GM23248 (cell line): Measurements from ENCODE around the gene ENTREP1. TPM values are rescaled to one million over a fixed set of nuclear protein-coding genes. Genes with fewer than 3 reads are reported as not detected.
A peak's percentile ranks its signal among the peaks of the same experiment; 100 is the strongest.

Experiments used
- DNase-seq: peaks from one replicate; pipeline ENCODE4 v3.0.0-alpha.2; 2015
- H2AFZ ChIP-seq: fragments of 200-600 bp; sonication (generic); 2 replicates; pipeline ENCODE4 v1.6.1; 2016; ENCODE audit warnings: antibody characterized with exemption
- H3F3A ChIP-seq: fragments of 200-600 bp; sonication (generic); 2 replicates; pipeline ENCODE4 v1.6.1; 2016; ENCODE audit warnings: mild to moderate bottlenecking, antibody characterized with exemption, mixed run types; ENCODE audit not compliant: insufficient read depth
- H3K27ac ChIP-seq: fragments of 200-600 bp; sonication (generic); 2 replicates; pipeline ENCODE4 v1.5.1; 2016; ENCODE audit warnings: mild to moderate bottlenecking
- H3K27me3 ChIP-seq: fragments of 200-600 bp; sonication (generic); replicated peaks from 2 replicates; pipeline ENCODE4 v1.6.1; 2016; ENCODE audit warnings: mild to moderate bottlenecking; ENCODE audit not compliant: insufficient read depth
- H3K36me3 ChIP-seq: fragments of 200-600 bp; sonication (generic); 2 replicates; pipeline ENCODE4 v1.6.1; 2016; ENCODE audit warnings: low read depth, mild to moderate bottlenecking
- H3K4me1 ChIP-seq: fragments of 200-600 bp; sonication (generic); 2 replicates; pipeline ENCODE4 v1.6.1; 2016; ENCODE audit warnings: mild to moderate bottlenecking; ENCODE audit not compliant: insufficient read depth
- H3K4me2 ChIP-seq: fragments of 200-600 bp; sonication (generic); one replicate; pipeline ENCODE4 v1.6.1; 2016; ENCODE audit warnings: mild to moderate bottlenecking; ENCODE audit not compliant: unreplicated experiment
- H3K4me3 ChIP-seq: fragments of 200-600 bp; sonication (generic); 2 replicates; pipeline ENCODE4 v1.5.1; 2016; ENCODE audit warnings: mild to moderate bottlenecking
- H3K79me2 ChIP-seq: fragments of 200-600 bp; sonication (generic); 2 replicates; pipeline ENCODE4 v1.6.1; 2016; ENCODE audit warnings: mild to moderate bottlenecking; ENCODE audit not compliant: insufficient read depth
- H3K9ac ChIP-seq: fragments of 200-600 bp; sonication (generic); 2 replicates; pipeline ENCODE4 v1.6.1; 2016; ENCODE audit warnings: mild to moderate bottlenecking
- H3K9me2 ChIP-seq: fragments of 200-600 bp; sonication (generic); 2 replicates; pipeline ENCODE4 v1.6.1; 2016; ENCODE audit warnings: mixed run types, mild to moderate bottlenecking, moderate library complexity; ENCODE audit not compliant: insufficient read depth
- H3K9me3 ChIP-seq: fragments of 200-600 bp; sonication (generic); one replicate; pipeline ENCODE4 v1.6.1; 2017; ENCODE audit warnings: low read depth
- H4K20me1 ChIP-seq: fragments of 200-600 bp; sonication (generic); 2 replicates; pipeline ENCODE4 v1.6.0; 2016; ENCODE audit not compliant: insufficient read depth
- EZH2 ChIP-seq: fragments of 200-600 bp; sonication (generic); IDR thresholded peaks from 2 replicates; pipeline ENCODE4 v1.6.1; 2018; ENCODE audit warnings: antibody characterized with exemption, mild to moderate bottlenecking; ENCODE audit not compliant: insufficient read depth, poor library complexity, severe bottlenecking
- EZH2phosphoT487 ChIP-seq: fragments of 200-600 bp; sonication (generic); IDR thresholded peaks from 2 replicates; pipeline ENCODE4 v1.6.1; 2018; ENCODE audit warnings: antibody characterized with exemption, moderate library complexity, mild to moderate bottlenecking, low read depth; ENCODE audit not compliant: insufficient read depth
- WGBS, 2 experiments: methylation state at CpG; one replicate each; pipeline ENCODE4 v1.1.6; 2015 to 2017; ENCODE audit warnings: low lambda C conversion rate in 2 of 2, low coverage in 1 of 2; ENCODE audit errors: missing lambda C conversion rate in 2 of 2; 5-methylcytosine and 5-hydroxymethylcytosine counted together
- in situ Hi-C: fragments of 300-500 bp; cut with MboI; formaldehyde crosslinking; loops from 2 replicates; pipeline ENCODE4 v1.15.0; 2020
- polyA plus RNA-seq: library from polyadenylated mRNA; unstranded; fragments of >200 nt; fragmentation: Nextera tagmentation; extraction: Ambion mirVana; gene quantifications from 2 replicates; pipeline ENCODE4 v1.2.1, GENCODE V29; 2016
- total RNA-seq: library from RNA; depleted of rRNA; stranded (reverse); fragments of >200 nt; shearing (Covaris generic); gene quantifications from 2 replicates; pipeline ENCODE4 v1.2.3, GENCODE V29; 2014

ENTREP1 gene
- total and polyA plus RNA-seq, 2 experiments from 2014 or later, result not detected

DNA sequence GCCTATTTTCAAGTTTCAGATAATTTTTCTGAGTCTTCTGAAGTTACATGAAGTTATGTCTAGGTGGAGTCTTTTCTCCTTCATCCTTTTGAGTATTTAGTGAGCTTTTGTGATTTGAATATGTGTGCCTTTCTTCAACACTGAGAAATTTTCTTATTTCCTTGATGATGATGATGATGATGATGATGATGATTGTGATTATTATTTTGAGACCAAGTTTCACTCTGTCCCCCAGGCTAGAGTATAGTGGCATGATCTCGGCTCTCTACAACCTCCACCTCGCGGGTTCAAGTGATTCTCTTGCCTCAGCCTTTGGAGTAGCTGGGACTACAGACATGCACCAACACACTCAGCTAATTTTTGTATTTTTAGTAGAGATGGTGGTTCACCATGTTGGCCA, 26.2 kb downstream of the ENTREP1 start:
- in situ Hi-C loops, result no loop called here
- Histone ChIP-seq H3K9ac (no peak overlapping the region), H3K9me3 (no peaks in the 10 kb centered on the region), H3K4me1 (no peaks in the 10 kb centered on the region), H2AFZ (no peak overlapping the region), H3K9me2 (no peaks in the 10 kb centered on the region), H3F3A (no peaks in the 10 kb centered on the region), H3K4me3 (no peak overlapping the region), H3K27me3 (peaks cover 7% of the 10 kb centered on the region; the same call in 1 of the 2 replicates), H3K36me3 (no peaks in the 10 kb centered on the region), H4K20me1 (no peaks in the 10 kb centered on the region), H3K79me2 (no peaks in the 10 kb centered on the region), H3K27ac (no peak overlapping the region), H3K4me2 (no peak overlapping the region)
- WGBS, 2 experiments, result 61 to 66% methylated on average over 3 of the region's 3 CpGs
- TF ChIP-seq EZH2, result no peak
- no peak for TF ChIP-seq EZH2phosphoT487
- DNase-seq, result no peak

DNA sequence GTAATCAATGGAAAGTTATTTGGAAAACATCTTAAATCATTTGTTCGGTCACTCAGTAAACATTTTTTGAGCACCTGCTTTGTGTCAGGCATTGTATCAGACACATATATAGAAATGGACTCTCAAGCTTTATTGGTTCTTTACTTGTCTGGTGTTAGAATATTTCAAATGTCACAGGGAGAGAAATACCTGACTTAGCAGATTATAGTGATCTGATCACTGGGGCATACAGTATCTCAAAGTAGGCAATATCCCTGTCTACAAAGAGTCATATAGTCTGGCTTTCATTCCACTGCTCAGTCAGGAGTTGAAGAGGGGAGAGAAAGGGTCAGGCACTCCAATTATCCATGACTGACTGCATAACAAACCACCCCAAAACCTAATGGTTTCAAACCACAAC, 30.2 kb downstream of the ENTREP1 start:
- peaks cover 20% of the 10 kb centered on the region for H3K27me3 ChIP-seq
- no peak for DNase-seq
- H3K79me2 ChIP-seq, result no peaks in the 10 kb centered on the region
- TF ChIP-seq EZH2phosphoT487, result no peak
- H3F3A ChIP-seq, result no peaks in the 10 kb centered on the region
- no peaks in the 10 kb centered on the region for H3K9me2 ChIP-seq
- H3K4me2 ChIP-seq, result no peak overlapping the region
- H4K20me1 ChIP-seq, result no peaks in the 10 kb centered on the region
- no peaks in the 10 kb centered on the region for H3K36me3 ChIP-seq
- H3K27ac ChIP-seq, result no peak overlapping the region
- no peak overlapping the region for H3K4me3 ChIP-seq
- H3K4me1 ChIP-seq, result no peaks in the 10 kb centered on the region
- no peak overlapping the region for H2AFZ ChIP-seq
- no peak overlapping the region for H3K9ac ChIP-seq
- in situ Hi-C loops, result no loop called here
- no peaks in the 10 kb centered on the region for H3K9me3 ChIP-seq
- 84 to 86% methylated on average over 1 of the region's 1 CpG for WGBS, 2 experiments

DNA sequence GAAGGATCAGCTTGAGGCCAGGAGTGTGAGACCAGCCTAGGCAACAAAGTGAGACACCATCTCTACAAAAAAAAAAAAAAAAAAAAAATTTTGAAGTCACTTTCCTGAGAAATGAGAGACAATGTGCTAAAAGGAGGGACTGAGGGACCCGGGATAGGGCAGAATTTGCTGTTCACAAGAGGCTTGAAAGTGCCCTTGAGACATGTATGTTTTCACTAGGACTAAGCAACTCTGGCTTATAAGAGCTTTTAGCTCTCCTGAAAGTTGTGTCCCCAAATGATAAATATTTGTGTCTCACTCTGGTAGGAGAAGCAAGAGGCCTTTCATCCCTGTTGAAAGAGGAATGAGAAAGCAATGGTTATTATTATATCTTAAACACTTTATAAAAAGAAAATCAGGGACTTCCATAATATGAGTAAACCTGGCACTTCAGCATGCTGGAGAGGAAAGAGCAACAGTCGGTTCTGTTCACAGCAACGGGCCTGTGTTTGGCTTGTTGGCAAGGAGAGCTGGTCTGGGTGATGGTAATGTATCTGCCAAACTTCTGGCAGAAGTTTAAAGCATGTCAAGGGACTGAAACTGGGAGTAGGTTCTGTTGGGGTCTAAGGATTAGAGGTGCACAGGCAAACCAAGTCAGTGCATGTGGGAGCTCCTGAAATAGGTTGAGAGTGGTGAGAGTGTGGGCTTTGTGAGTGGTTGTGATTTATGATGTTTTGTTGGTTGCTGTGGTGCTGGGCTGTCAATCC, 32.2 kb downstream of the ENTREP1 start:
- Histone ChIP-seq H3K27me3 (peaks cover 25% of the 10 kb centered on the region), H3K9ac (no peak overlapping the region), H3F3A (no peaks in the 10 kb centered on the region), H3K79me2 (no peaks in the 10 kb centered on the region), H3K4me3 (no peak overlapping the region), H3K27ac (no peak overlapping the region), H4K20me1 (no peaks in the 10 kb centered on the region), H3K9me3 (no peaks in the 10 kb centered on the region), H3K4me1 (no peaks in the 10 kb centered on the region), H3K9me2 (no peaks in the 10 kb centered on the region), H3K4me2 (no peak overlapping the region), H3K36me3 (no peaks in the 10 kb centered on the region), H2AFZ (no peak overlapping the region)
- in situ Hi-C loops, result no loop called here
- WGBS, 2 experiments, result 0 to 5% methylated on average over 3 of the region's 3 CpGs
- DNase-seq, result peak; percentile 8
- TF ChIP-seq EZH2phosphoT487 (no peak), EZH2 (no peak)

DNA sequence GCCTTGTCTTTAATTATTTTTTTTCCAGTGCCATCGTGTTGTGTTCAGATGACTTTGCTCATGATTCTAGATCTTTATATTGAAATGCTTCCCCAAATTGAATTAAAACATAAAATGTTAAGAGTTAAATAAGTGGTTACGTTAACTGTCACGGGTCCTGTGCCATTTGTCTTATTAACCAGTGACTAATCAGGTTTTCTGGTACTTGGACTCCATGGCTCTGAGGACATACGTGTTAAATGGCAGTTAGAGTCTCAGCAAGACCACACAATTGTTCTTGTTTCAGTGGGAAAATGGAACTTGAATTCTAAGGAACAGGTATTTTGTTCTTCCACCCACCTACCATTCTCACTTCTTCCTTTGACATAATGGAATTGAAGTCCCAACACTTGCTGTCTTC, 32.8 kb downstream of the ENTREP1 start:
- no peaks in the 10 kb centered on the region for H3K9me3 ChIP-seq
- no peaks in the 10 kb centered on the region for H3F3A ChIP-seq
- no peaks in the 10 kb centered on the region for H3K9me2 ChIP-seq
- no peak overlapping the region for H3K4me2 ChIP-seq
- H3K27ac ChIP-seq, result no peak overlapping the region
- WGBS, 2 experiments, result 1 to 6% methylated on average over 4 of the region's 4 CpGs
- H4K20me1 ChIP-seq, result no peaks in the 10 kb centered on the region
- no peaks in the 10 kb centered on the region for H3K79me2 ChIP-seq
- H2AFZ ChIP-seq, result no peak overlapping the region
- TF ChIP-seq EZH2phosphoT487, result no peak
- no peak for TF ChIP-seq EZH2
- no peaks in the 10 kb centered on the region for H3K36me3 ChIP-seq
- H3K9ac ChIP-seq, result no peak overlapping the region
- no peak overlapping the region for H3K4me3 ChIP-seq
- H3K4me1 ChIP-seq, result no peaks in the 10 kb centered on the region
- in situ Hi-C loops, result no loop called here
- peaks cover 26% of the 10 kb centered on the region for H3K27me3 ChIP-seq
- no peak for DNase-seq
